ENCODE measurements around the gene CCDC12. TPM values are rescaled to one million over a fixed set of nuclear protein-coding genes. Genes with fewer than 3 reads are reported as not detected.
"Not testable (repeated sequence)": the region's sequence is repeated elsewhere in the genome, so short reads cannot be mapped to it uniquely, and the experiment has no call there.

CCDC12 gene
- total RNA-seq, 1 donor from 2014 or later: 50.5 TPM

DNA sequence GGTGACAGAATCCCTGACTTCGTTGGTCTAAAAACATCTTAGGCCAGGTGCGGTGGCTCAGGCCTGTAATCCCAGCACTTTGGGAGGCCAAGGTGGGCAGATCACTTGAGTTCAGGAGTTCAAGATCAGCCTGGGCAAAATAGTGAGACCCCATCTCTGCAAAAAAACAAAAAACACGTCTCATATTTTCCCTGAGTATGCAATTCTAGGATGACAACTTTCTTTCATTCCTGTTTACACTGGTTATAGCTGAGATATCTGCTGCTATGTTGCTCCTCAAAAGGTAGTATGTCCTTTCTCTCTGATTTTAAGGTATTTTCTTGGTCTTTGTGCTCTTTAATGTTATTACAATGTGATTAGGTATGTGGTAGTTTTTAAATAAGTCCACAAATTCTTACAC, 59.7 kb downstream of the CCDC12 start:
- Mint-ChIP-seq H3K4me3 (no peak overlapping the region), H3K27ac (no peak overlapping the region), H3K4me1 (peaks cover 10% of the 10 kb centered on the region), H3K9me3 (peaks cover 24% of the 10 kb centered on the region), H3K27me3 (ENCODE audit: low read depth) (no peaks in the 10 kb centered on the region), H3K36me3 (peaks cover 47% of the 10 kb centered on the region)
- TF ChIP-seq, protein P1, sequence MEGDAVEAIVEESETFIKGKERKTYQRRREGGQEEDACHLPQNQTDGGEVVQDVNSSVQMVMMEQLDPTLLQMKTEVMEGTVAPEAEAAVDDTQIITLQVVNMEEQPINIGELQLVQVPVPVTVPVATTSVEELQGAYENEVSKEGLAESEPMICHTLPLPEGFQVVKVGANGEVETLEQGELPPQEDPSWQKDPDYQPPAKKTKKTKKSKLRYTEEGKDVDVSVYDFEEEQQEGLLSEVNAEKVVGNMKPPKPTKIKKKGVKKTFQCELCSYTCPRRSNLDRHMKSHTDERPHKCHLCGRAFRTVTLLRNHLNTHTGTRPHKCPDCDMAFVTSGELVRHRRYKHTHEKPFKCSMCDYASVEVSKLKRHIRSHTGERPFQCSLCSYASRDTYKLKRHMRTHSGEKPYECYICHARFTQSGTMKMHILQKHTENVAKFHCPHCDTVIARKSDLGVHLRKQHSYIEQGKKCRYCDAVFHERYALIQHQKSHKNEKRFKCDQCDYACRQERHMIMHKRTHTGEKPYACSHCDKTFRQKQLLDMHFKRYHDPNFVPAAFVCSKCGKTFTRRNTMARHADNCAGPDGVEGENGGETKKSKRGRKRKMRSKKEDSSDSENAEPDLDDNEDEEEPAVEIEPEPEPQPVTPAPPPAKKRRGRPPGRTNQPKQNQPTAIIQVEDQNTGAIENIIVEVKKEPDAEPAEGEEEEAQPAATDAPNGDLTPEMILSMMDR (IDR thresholded peaks at IDR 0.05; ENCODE audit: unreplicated experiment): no peak
- no peak for DNase-seq (ENCODE audit: low spot score in 2 of 2, unreplicated experiment in 2 of 2)

DNA sequence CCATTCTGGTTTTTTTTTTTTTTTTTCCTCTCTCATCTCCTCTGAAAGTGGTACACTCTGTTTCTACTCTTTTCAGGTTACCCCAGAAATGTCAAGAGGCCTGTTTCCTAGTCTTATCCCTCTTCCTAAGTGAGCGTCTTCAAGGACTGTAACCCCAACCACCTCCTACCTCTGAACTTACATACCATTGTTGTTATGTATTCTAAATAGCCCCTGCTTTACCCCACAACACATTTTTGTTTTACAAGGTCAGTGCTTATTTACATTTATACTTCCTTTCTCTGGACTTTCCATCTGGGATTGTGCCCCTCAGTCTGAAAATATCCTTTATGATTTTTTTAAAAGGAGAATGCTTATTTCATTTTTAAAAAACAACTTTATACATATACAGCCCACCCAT, 60.3 kb downstream of the CCDC12 start:
- Mint-ChIP-seq H3K36me3 (peaks cover 45% of the 10 kb centered on the region), H3K4me3 (no peak overlapping the region), H3K27ac (no peak overlapping the region), H3K9me3 (peaks cover 24% of the 10 kb centered on the region), H3K27me3 (ENCODE audit: low read depth) (no peaks in the 10 kb centered on the region), H3K4me1 (peaks cover 10% of the 10 kb centered on the region)
- TF ChIP-seq, protein P1 (IDR thresholded peaks at IDR 0.05; ENCODE audit: unreplicated experiment): no peak
- DNase-seq (ENCODE audit: low spot score in 2 of 2, unreplicated experiment in 2 of 2): no peak

GRCh38 chr3:46915297-46915822, 61.2 kb downstream of the CCDC12 start:
- no peak overlapping the region for H3K4me3 Mint-ChIP-seq
- H3K36me3 Mint-ChIP-seq: peaks cover 40% of the 10 kb centered on the region
- peaks cover 10% of the 10 kb centered on the region for H3K4me1 Mint-ChIP-seq
- DNase-seq (ENCODE audit: low spot score in 2 of 2, unreplicated experiment in 2 of 2): no peak
- TF ChIP-seq, protein P1 (IDR thresholded peaks at IDR 0.05; ENCODE audit: unreplicated experiment): no peak
- no peak overlapping the region for H3K27ac Mint-ChIP-seq
- H3K9me3 Mint-ChIP-seq: peaks cover 24% of the 10 kb centered on the region
- no peaks in the 10 kb centered on the region for H3K27me3 Mint-ChIP-seq (ENCODE audit: low read depth)

GRCh38 chr3:46914849-46915248, 61.7 kb downstream of the CCDC12 start:
- TF ChIP-seq, protein P1 (IDR thresholded peaks at IDR 0.05; ENCODE audit: unreplicated experiment): no peak
- H3K9me3 Mint-ChIP-seq: peaks cover 24% of the 10 kb centered on the region
- H3K4me1 Mint-ChIP-seq: peaks cover 10% of the 10 kb centered on the region
- peaks cover 35% of the 10 kb centered on the region for H3K36me3 Mint-ChIP-seq
- no peak for DNase-seq (ENCODE audit: low spot score in 2 of 2, unreplicated experiment in 2 of 2)
- H3K4me3 Mint-ChIP-seq: no peak overlapping the region
- no peaks in the 10 kb centered on the region for H3K27me3 Mint-ChIP-seq (ENCODE audit: low read depth)
- H3K27ac Mint-ChIP-seq: no peak overlapping the region

DNA sequence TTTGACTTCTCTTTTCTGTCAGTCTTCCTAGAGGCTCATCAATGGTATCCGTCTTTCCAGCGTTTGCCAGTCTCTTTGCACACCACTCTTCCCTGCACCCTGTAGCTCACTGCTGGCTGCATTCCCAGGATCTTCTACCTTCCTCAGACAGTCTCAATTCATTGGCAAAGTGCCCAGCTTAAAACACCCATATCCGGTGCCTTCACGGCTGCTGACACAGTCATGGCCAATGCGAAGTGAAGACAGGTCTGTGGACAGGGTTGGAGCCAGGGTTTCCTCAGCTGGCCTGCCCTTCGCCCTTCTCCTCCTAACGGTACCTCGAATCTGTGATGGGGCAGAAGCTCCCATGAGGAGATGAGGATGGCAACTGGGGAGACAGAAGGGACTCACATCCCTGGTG, 62.9 kb downstream of the CCDC12 start:
- TF ChIP-seq, protein P1 (IDR thresholded peaks at IDR 0.05; ENCODE audit: unreplicated experiment): no peak
- Mint-ChIP-seq H3K27me3 (ENCODE audit: low read depth) (no peaks in the 10 kb centered on the region), H3K4me3 (no peak overlapping the region), H3K9me3 (peaks cover 16% of the 10 kb centered on the region), H3K36me3 (peaks cover 25% of the 10 kb centered on the region), H3K27ac (peak overlapping the region; percentile 10), H3K4me1 (peaks cover 13% of the 10 kb centered on the region)
- DNase-seq (ENCODE audit: low spot score in 2 of 2, unreplicated experiment in 2 of 2): peak in 1 of 2 experiments; percentile 18

DNA sequence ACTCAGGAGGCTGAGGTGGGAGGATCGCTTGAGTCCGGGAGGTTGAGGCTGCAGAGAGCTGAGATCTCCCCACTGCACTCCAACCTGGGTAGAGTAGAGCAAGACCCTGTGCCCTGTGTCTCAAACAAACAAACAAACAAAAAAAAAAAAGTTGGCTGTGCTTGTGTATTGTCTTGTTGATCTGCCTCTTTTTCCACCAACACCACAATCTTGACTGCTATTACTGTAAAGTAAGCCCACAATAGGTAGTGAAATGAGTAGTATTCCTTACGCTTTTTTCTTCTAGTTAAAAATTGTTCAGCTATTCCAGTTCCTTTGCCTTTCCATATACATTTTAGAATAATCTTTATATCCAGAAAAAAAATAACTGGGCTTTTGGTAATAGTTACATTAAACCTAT, 63.6 kb downstream of the CCDC12 start:
- no peak for DNase-seq (ENCODE audit: low spot score in 2 of 2, unreplicated experiment in 2 of 2)
- Mint-ChIP-seq H3K27me3 (ENCODE audit: low read depth) (no peaks in the 10 kb centered on the region), H3K4me3 (no peak overlapping the region), H3K4me1 (peaks cover 13% of the 10 kb centered on the region), H3K36me3 (peaks cover 18% of the 10 kb centered on the region), H3K27ac (no peak overlapping the region), H3K9me3 (peaks cover 9% of the 10 kb centered on the region)
- TF ChIP-seq, protein P1 (IDR thresholded peaks at IDR 0.05; ENCODE audit: unreplicated experiment): no peak

- not testable (repeated sequence) for H3K27me3 Mint-ChIP-seq (ENCODE audit: low read depth); H3K36me3 Mint-ChIP-seq; H3K9me3 Mint-ChIP-seq
Measured at GRCh38 chr3:46910914-46911313, 65.6 kb downstream of the CCDC12 start.

More at GRCh38 chr3:46910914-46911313, 65.6 kb downstream of the CCDC12 start:
- not testable (repeated sequence) for H3K4me3 Mint-ChIP-seq; DNase-seq (ENCODE audit: low spot score in 2 of 2, unreplicated experiment in 2 of 2); H3K27ac Mint-ChIP-seq
- H3K4me1 Mint-ChIP-seq: peaks cover 13% of the 10 kb centered on the region
